GM12878 (cell line): ENCODE results near the gene ANKRD11. TPM values are rescaled to one million over a fixed set of nuclear protein-coding genes. Genes with fewer than 3 reads are reported as not detected.

Experiments
- ATAC-seq: fragments of 200-7000 bp; cut with Tn5 transposase; 3 replicates; pipeline ENCODE4 v1.9.1; 2020; ENCODE audit warnings: mild to moderate bottlenecking, moderate library complexity
- BruUV-seq: library from RNA; stranded (reverse); fragments of 400-500 nt; replicated peaks from 2 replicates; lab custom pipeline; 2021; lab: Mats Ljungman, UMichigan
- CTCF ChIA-PET: fragments of 300-600 bp; sonication (Branson Sonifier 250); formaldehyde crosslinking; extraction: SDS; loops from one replicate; lab custom pipeline; 2021; ENCODE audit warnings: inconsistent platforms; lab: Yijun Ruan, JAX
- POLR2A ChIA-PET: fragments of 350-600 bp; formaldehyde crosslinking; extraction: SDS; loops from one replicate; lab custom pipeline; 2021; ENCODE audit warnings: inconsistent platforms; lab: Charles Lee
- RAD21 ChIA-PET: fragments of 300-600 bp; sonication (Branson Sonifier 250); formaldehyde crosslinking; loops from one replicate; lab custom pipeline; 2023; ENCODE audit warnings: antibody characterized with exemption; ENCODE audit not compliant: unreplicated experiment; lab: Charles Lee
- SMC1A ChIA-PET: fragments of 300-600 bp; sonication (Branson Sonifier 250); formaldehyde crosslinking; loops from one replicate; lab custom pipeline; 2023; ENCODE audit not compliant: unreplicated experiment, uncharacterized antibody; lab: Charles Lee
- DNase-seq: peaks from one replicate; pipeline ENCODE4 v3.0.0-alpha.2; 2011; ENCODE audit warnings: low read depth, low spot score
- FAIRE-seq: peaks from 3 replicates; lab custom pipeline; 2011; peaks lifted over from hg19 to GRCh38; lab: Jason Lieb, UNC
- H2AFZ ChIP-seq: 2 replicates; pipeline ENCODE4 v1.6.0; 2011; ENCODE audit warnings: low read depth, low read length, control low read depth; ENCODE audit not compliant: control insufficient read depth
- H3K27ac ChIP-seq: 2 replicates; pipeline ENCODE4 v1.5.1; 2011; ENCODE audit warnings: control low read depth; ENCODE audit not compliant: control insufficient read depth, insufficient read depth
- H3K27me3 ChIP-seq, 2 experiments: replicated peaks in 1 of 2; 2 replicates each; pipeline versions ENCODE4 v1.6.0 to v1.6.1; 2011; ENCODE audit warnings: low read length in 1 of 2; ENCODE audit not compliant: control insufficient read depth in 2 of 2, insufficient read depth in 2 of 2
- H3K36me3 ChIP-seq, 2 experiments: 2 replicates each; pipeline ENCODE4 v1.5.1; 2011; ENCODE audit warnings: low read length in 1 of 2; ENCODE audit not compliant: control insufficient read depth in 2 of 2, insufficient read depth in 2 of 2
- H3K4me1 ChIP-seq: 2 replicates; pipeline ENCODE4 v1.6.1; 2011; ENCODE audit warnings: mild to moderate bottlenecking, low read length, moderate library complexity, mixed read lengths; ENCODE audit not compliant: control insufficient read depth, insufficient read depth
- H3K4me2 ChIP-seq: 2 replicates; pipeline ENCODE4 v1.6.0; 2011; ENCODE audit warnings: control low read depth; ENCODE audit not compliant: control insufficient read depth, insufficient read depth
- H3K4me3 ChIP-seq: fragments of 200-600 bp; sonication (generic); 2 replicates; pipeline ENCODE4 v1.5.1; 2016
- H3K79me2 ChIP-seq: 2 replicates; pipeline ENCODE4 v1.6.0; 2011; ENCODE audit warnings: low read length; ENCODE audit not compliant: control insufficient read depth, insufficient read depth
- H3K9ac ChIP-seq: 2 replicates; pipeline ENCODE4 v1.8.0; 2011; ENCODE audit warnings: low read length, control low read depth, mixed read lengths; ENCODE audit not compliant: control insufficient read depth, insufficient read depth
- H3K9me3 ChIP-seq: replicated peaks from 3 replicates; pipeline ENCODE4 v1.5.1; 2011; ENCODE audit warnings: mild to moderate bottlenecking, low read length; ENCODE audit not compliant: control insufficient read depth, insufficient read depth
- H4K20me1 ChIP-seq: 2 replicates; pipeline ENCODE4 v1.6.0; 2011; ENCODE audit not compliant: control insufficient read depth, insufficient read depth
- BACH1 ChIP-seq: fragments of 450-650 bp; IDR thresholded peaks from 2 replicates; pipeline ENCODE4 v1.6.1; 2017; ENCODE audit warnings: mild to moderate bottlenecking, borderline replicate concordance
- NR2C2 ChIP-seq: IDR thresholded peaks from 2 replicates; pipeline ENCODE4 v1.6.1; 2011; ENCODE audit warnings: borderline replicate concordance, low read depth; ENCODE audit not compliant: control insufficient read depth, insufficient read length
- WGBS: methylation state at CpG from one replicate; pipeline ENCODE4 v1.1.6; 2016; ENCODE audit warnings: low lambda C conversion rate; ENCODE audit not compliant: insufficient replicate concordance, insufficient coverage; ENCODE audit errors: missing lambda C conversion rate; 5-methylcytosine and 5-hydroxymethylcytosine counted together
- in situ Hi-C: fragments of 300-500 bp; cut with MboI; formaldehyde crosslinking; loops from 9 replicates; pipeline ENCODE4 v1.14.3; 2018; ENCODE audit warnings: mixed read lengths
- intact Hi-C: fragments of 100-400 bp; cut with micrococcal nuclease; formaldehyde crosslinking; loops from one replicate; pipeline ENCODE4 v1.14.2; 2022; ENCODE audit not compliant: unreplicated experiment
- polyA plus RNA-seq, 11 experiments: library from polyadenylated mRNA; depleted of rRNA in 4 of 11; unstranded in 6 of 11; stranded (reverse) in 5 of 11; fragments of >200 nt; fragmentation: Nextera tagmentation in 4 of 11; fragmentation: Illumina TruSeq in 1 of 11; extraction: Ambion mirVana in 4 of 11; extraction: Trizol in 1 of 11; gene quantifications; 1 replicate in 1 of 11; 2 replicates in 10 of 11; pipeline versions ENCODE4 v1.2.1 to v1.2.3, GENCODE V29; 2011 to 2016; ENCODE audit warnings: inconsistent platforms in 2 of 11, missing spikeins in 2 of 11, low read depth in 1 of 11
- total RNA-seq, 4 experiments: library from RNA; depleted of rRNA in 3 of 4; stranded (reverse); fragments of >200 nt in 3 of 4; fragmentation: Illumina TruSeq in 1 of 4; extraction: Trizol in 1 of 4; gene quantifications; 2 replicates each; pipeline versions ENCODE4 v1.2.1 to v1.2.3, GENCODE V29; 2013 to 2021
- TF ChIP-seq, protein P1 (sequence below): IDR thresholded peaks from 2 replicates; pipeline ENCODE4 v1.6.1; 2011; ENCODE audit warnings: borderline replicate concordance, low read depth, mild to moderate bottlenecking, moderate library complexity, mixed read lengths, low read length; ENCODE audit not compliant: insufficient read depth; ENCODE audit errors: extremely low read length
- TF ChIP-seq, protein P2 (sequence below): fragments of 450-650 bp; formaldehyde crosslinking; IDR thresholded peaks from 2 replicates; pipeline ENCODE4 v1.4.0; 2020; ENCODE audit warnings: mild to moderate bottlenecking, moderate library complexity

ANKRD11 gene
- total and polyA plus RNA-seq, 10 of the 15 experiments (the other 5 are each of a cell fraction or from before 2014, with no cell fraction given) = 5.1 to 103 (median 27.4) TPM

DNA sequence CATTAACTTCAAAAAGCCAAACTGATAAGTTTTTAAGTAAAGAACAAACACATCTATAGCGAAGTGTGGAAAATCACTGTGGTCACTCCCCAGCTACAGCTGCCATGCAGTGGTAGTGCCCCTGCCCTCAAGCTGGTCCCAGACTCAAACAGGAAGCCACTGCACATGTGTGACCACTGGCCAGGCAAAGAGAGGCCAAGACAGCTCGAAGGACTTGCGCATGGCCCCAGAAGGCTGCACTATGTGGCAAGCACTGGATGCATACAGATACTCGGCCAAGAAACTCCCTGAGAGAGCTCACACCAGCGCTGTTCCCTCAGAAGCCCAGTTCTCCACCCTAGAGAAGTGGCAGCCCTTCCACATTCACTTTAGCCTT lies 82.4 kb downstream of the ANKRD11 start:
- H3K27ac ChIP-seq = no peak overlapping the region
- no peak for DNase-seq

More for the DNA sequence above, 82.4 kb downstream of the ANKRD11 start:
- no peak overlapping the region for H3K4me3 ChIP-seq
- in situ Hi-C loops (no loop called here), intact Hi-C loops (no loop called here)
- FAIRE-seq (no peak), ATAC-seq (no peak)
- BruUV-seq = no TSS peak
- peaks cover 5 to 15% of the 10 kb centered on the region in 2 experiments; a peak in 2 of 4 replicates for H3K36me3 ChIP-seq
- TF ChIP-seq, protein P1, sequence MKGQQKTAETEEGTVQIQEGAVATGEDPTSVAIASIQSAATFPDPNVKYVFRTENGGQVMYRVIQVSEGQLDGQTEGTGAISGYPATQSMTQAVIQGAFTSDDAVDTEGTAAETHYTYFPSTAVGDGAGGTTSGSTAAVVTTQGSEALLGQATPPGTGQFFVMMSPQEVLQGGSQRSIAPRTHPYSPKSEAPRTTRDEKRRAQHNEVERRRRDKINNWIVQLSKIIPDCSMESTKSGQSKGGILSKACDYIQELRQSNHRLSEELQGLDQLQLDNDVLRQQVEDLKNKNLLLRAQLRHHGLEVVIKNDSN = no peak
- TF ChIP-seq BACH1 = no peak
- TF ChIP-seq, protein P2, sequence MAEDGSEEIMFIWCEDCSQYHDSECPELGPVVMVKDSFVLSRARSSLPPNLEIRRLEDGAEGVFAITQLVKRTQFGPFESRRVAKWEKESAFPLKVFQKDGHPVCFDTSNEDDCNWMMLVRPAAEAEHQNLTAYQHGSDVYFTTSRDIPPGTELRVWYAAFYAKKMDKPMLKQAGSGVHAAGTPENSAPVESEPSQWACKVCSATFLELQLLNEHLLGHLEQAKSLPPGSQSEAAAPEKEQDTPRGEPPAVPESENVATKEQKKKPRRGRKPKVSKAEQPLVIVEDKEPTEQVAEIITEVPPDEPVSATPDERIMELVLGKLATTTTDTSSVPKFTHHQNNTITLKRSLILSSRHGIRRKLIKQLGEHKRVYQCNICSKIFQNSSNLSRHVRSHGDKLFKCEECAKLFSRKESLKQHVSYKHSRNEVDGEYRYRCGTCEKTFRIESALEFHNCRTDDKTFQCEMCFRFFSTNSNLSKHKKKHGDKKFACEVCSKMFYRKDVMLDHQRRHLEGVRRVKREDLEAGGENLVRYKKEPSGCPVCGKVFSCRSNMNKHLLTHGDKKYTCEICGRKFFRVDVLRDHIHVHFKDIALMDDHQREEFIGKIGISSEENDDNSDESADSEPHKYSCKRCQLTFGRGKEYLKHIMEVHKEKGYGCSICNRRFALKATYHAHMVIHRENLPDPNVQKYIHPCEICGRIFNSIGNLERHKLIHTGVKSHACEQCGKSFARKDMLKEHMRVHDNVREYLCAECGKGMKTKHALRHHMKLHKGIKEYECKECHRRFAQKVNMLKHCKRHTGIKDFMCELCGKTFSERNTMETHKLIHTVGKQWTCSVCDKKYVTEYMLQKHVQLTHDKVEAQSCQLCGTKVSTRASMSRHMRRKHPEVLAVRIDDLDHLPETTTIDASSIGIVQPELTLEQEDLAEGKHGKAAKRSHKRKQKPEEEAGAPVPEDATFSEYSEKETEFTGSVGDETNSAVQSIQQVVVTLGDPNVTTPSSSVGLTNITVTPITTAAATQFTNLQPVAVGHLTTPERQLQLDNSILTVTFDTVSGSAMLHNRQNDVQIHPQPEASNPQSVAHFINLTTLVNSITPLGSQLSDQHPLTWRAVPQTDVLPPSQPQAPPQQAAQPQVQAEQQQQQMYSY = no peak
- no peak for TF ChIP-seq NR2C2
- SMC1A ChIA-PET = no interaction called here
- H4K20me1 ChIP-seq = peaks cover 13% of the 10 kb centered on the region
- no peak overlapping the region for H3K9ac ChIP-seq
- WGBS = 92% methylated on average over 5 of the region's 5 CpGs
- H3K27me3 ChIP-seq = no peaks in the 10 kb centered on the region
- RAD21 ChIA-PET = no interaction called here
- CTCF ChIA-PET = no interaction called here
- POLR2A ChIA-PET = interaction anchor here (0.7 kb wide), 1 partner anchor 18 kb away, joined by 4 read pairs; no protein-coding TSS in a partner anchor
- peaks cover 93% of the 10 kb centered on the region for H3K79me2 ChIP-seq
- H3K4me1 ChIP-seq = peaks cover 19% of the 10 kb centered on the region
- no peaks in the 10 kb centered on the region for H3K9me3 ChIP-seq
- no peak overlapping the region for H2AFZ ChIP-seq
- H3K4me2 ChIP-seq = no peak overlapping the region
